Activated CD4-positive, alpha-beta memory T cell treated with anti-CD3 and anti-CD28 coated beads, Interleukin-2, amount 10 ng/mL, durations not matched to agents 7 days and 5 days (primary cell): ENCODE results near the gene MKS1. TPM values are rescaled to one million over a fixed set of nuclear protein-coding genes. Genes with fewer than 3 reads are reported as not detected.

Experiments used
- CTCF ChIA-PET: fragments of 350-600 bp; sonication (Branson Sonifier 250); formaldehyde crosslinking; loops from one replicate; lab custom pipeline; 2021; ENCODE audit warnings: antibody characterized with exemption, inconsistent platforms; lab: Charles Lee
- POLR2A ChIA-PET: fragments of 350-600 bp; sonication (Branson Sonifier 250); formaldehyde crosslinking; loops from one replicate; lab custom pipeline; 2021; ENCODE audit warnings: antibody characterized with exemption; lab: Charles Lee
- DNase-seq: peaks from one replicate; pipeline ENCODE4 v3.0.0-alpha.2; 2020
- H3K27ac Mint-ChIP-seq: one replicate; pipeline ENCODE4 v1.8.0; 2021; ENCODE audit warnings: mild to moderate bottlenecking, mixed read lengths
- H3K27me3 Mint-ChIP-seq: one replicate; pipeline ENCODE4 v1.8.0; 2021; ENCODE audit warnings: mixed read lengths
- H3K36me3 Mint-ChIP-seq: one replicate; pipeline ENCODE4 v1.8.0; 2021; ENCODE audit warnings: low read depth, mixed read lengths
- H3K4me1 Mint-ChIP-seq: one replicate; pipeline ENCODE4 v1.8.0; 2021; ENCODE audit warnings: mixed read lengths
- H3K4me3 Mint-ChIP-seq: one replicate; pipeline ENCODE4 v1.8.0; 2021; ENCODE audit warnings: mild to moderate bottlenecking, mixed read lengths
- H3K9me3 Mint-ChIP-seq: one replicate; pipeline ENCODE4 v1.8.0; 2021; ENCODE audit warnings: mixed read lengths
- total RNA-seq, 2 experiments: library from RNA; stranded (reverse); gene quantifications; one replicate each; pipeline ENCODE4 v1.2.3, GENCODE V29; 2021

The MKS1 gene
- total RNA-seq, 2 experiments from 2014 or later = 18.7 to 19.8 TPM

- CTCF ChIA-PET = interaction anchor here (0.8 to 4.2 kb wide), 2 partner anchors 12 to 27 kb away, joined by 3 to 28 read pairs; no protein-coding TSS in a partner anchor
- no peaks in the 10 kb centered on the region for H3K36me3 Mint-ChIP-seq
- no peak within 1 kb of the TSS for H3K4me3 Mint-ChIP-seq
Observed at GRCh38 chr17:58238147-58238634, 19.1 kb upstream of the MKS1 start, which contains the start of gene LPO. LPO (plus strand) TSS chr17:58238584; CDS start chr17:58242980, 4,396 bp downstream.

GRCh38 chr17:58236394-58236793 lies 17.3 kb upstream of the MKS1 start:
- no peak for DNase-seq
- H3K27me3 Mint-ChIP-seq = peaks cover 66% of the 10 kb centered on the region
- CTCF ChIA-PET = interaction anchor here (1.1 to 4.2 kb wide), 3 partner anchors 13 to 37 kb away, joined by 5 to 28 read pairs (median 5); no protein-coding TSS in a partner anchor
- H3K4me1 Mint-ChIP-seq = peaks cover 8% of the 10 kb centered on the region
- no peaks in the 10 kb centered on the region for H3K36me3 Mint-ChIP-seq
- no peak overlapping the region for H3K4me3 Mint-ChIP-seq
- H3K27ac Mint-ChIP-seq = no peak overlapping the region
- H3K9me3 Mint-ChIP-seq = no peaks in the 10 kb centered on the region
- POLR2A ChIA-PET = interaction anchor here (1.5 kb wide), 1 partner anchor 8 kb away, joined by 3 read pairs; no protein-coding TSS in a partner anchor

More at GRCh38 chr17:58238147-58238634, 19.1 kb upstream of the MKS1 start, which contains the start of gene LPO:
- H3K9me3 Mint-ChIP-seq = no peaks in the 10 kb centered on the region
- peaks cover 69% of the 10 kb centered on the region for H3K27me3 Mint-ChIP-seq
- no peak within 1 kb of the TSS for H3K27ac Mint-ChIP-seq
- no peak for DNase-seq
- no peaks in the 10 kb centered on the region for H3K4me1 Mint-ChIP-seq
- POLR2A ChIA-PET = interaction anchor here (0.9 to 1.5 kb wide), 2 partner anchors 9 to 10 kb away, joined by 3 read pairs; no protein-coding TSS in a partner anchor

- DNase-seq = no peak
- Mint-ChIP-seq H3K36me3 (no peaks in the 10 kb centered on the region), H3K4me1 (peaks cover 8% of the 10 kb centered on the region), H3K27me3 (peaks cover 67% of the 10 kb centered on the region), H3K4me3 (no peak overlapping the region), H3K27ac (no peak overlapping the region), H3K9me3 (no peaks in the 10 kb centered on the region)
- ChIA-PET POLR2A (no interaction called here), CTCF (interaction anchor here (1.6 to 4.2 kb wide), 2 partner anchors 14 to 18 kb away, joined by 5 to 28 read pairs; no protein-coding TSS in a partner anchor)
Observed at GRCh38 chr17:58235821-58236220, 16.8 kb upstream of the MKS1 start.

- Mint-ChIP-seq H3K27me3 (peaks cover 58% of the 10 kb centered on the region), H3K4me1 (peaks cover 8% of the 10 kb centered on the region), H3K9me3 (no peaks in the 10 kb centered on the region), H3K27ac (no peak overlapping the region), H3K36me3 (no peaks in the 10 kb centered on the region), H3K4me3 (no peak overlapping the region)
- CTCF ChIA-PET = interaction anchor here (1.0 kb wide), 1 partner anchor 14 kb away, joined by 5 read pairs; no protein-coding TSS in a partner anchor
- POLR2A ChIA-PET = no interaction called here
- DNase-seq = no peak
Observed at GRCh38 chr17:58234512-58234911, 15.5 kb upstream of the MKS1 start.

GRCh38 chr17:58233543-58233942 lies 14.5 kb upstream of the MKS1 start:
- no peaks in the 10 kb centered on the region for H3K9me3 Mint-ChIP-seq
- POLR2A ChIA-PET = no interaction called here
- CTCF ChIA-PET = interaction anchor here (1.5 kb wide), 1 partner anchor 16 kb away, joined by 4 read pairs; no protein-coding TSS in a partner anchor

GRCh38 chr17:58232707-58233156 lies 13.7 kb upstream of the MKS1 start:
- no peak for DNase-seq
- Mint-ChIP-seq H3K27ac (no peak overlapping the region), H3K4me3 (no peak overlapping the region), H3K36me3 (no peaks in the 10 kb centered on the region), H3K4me1 (peaks cover 8% of the 10 kb centered on the region), H3K27me3 (peaks cover 59% of the 10 kb centered on the region), H3K9me3 (no peaks in the 10 kb centered on the region)
- ChIA-PET POLR2A (no interaction called here), CTCF (interaction anchor here (0.6 to 1.5 kb wide), 3 partner anchors 13 to 217 kb away, joined by 3 to 4 read pairs (median 4); partner anchors contain the start of gene MKS1)

More at GRCh38 chr17:58233543-58233942, 14.5 kb upstream of the MKS1 start:
- Mint-ChIP-seq H3K36me3 (no peaks in the 10 kb centered on the region), H3K27ac (no peak overlapping the region), H3K4me1 (peaks cover 8% of the 10 kb centered on the region), H3K27me3 (peaks cover 57% of the 10 kb centered on the region), H3K4me3 (no peak overlapping the region)
- DNase-seq = no peak

- Mint-ChIP-seq H3K4me1 (peaks cover 8% of the 10 kb centered on the region), H3K4me3 (no peak overlapping the region), H3K9me3 (no peaks in the 10 kb centered on the region), H3K27me3 (peaks cover 56% of the 10 kb centered on the region), H3K36me3 (no peaks in the 10 kb centered on the region), H3K27ac (no peak overlapping the region)
- POLR2A ChIA-PET = interaction anchor here (1.8 kb wide), 1 partner anchor 13 kb away, joined by 9 read pairs; the partner anchor contains the start of gene MKS1
- CTCF ChIA-PET = interaction anchor here (0.6 to 1.1 kb wide), 2 partner anchors 12 to 213 kb away, joined by 3 to 4 read pairs; partner anchors contain the start of gene MKS1
- DNase-seq = no peak
Observed at GRCh38 chr17:58231641-58232040, 12.6 kb upstream of the MKS1 start.

- POLR2A ChIA-PET = interaction anchor here (1.8 kb wide), 1 partner anchor 11 kb away, joined by 9 read pairs; the partner anchor contains the start of gene MKS1
- DNase-seq = no peak
Observed at GRCh38 chr17:58229881-58230280, 10.8 kb upstream of the MKS1 start.

GRCh38 chr17:58229384-58229783 lies 10.3 kb upstream of the MKS1 start:
- Mint-ChIP-seq H3K9me3 (no peaks in the 10 kb centered on the region), H3K27me3 (peaks cover 43% of the 10 kb centered on the region), H3K27ac (no peak overlapping the region), H3K4me1 (peaks cover 9% of the 10 kb centered on the region), H3K4me3 (no peak overlapping the region), H3K36me3 (no peaks in the 10 kb centered on the region)
- no peak for DNase-seq
- CTCF ChIA-PET = no interaction called here
- POLR2A ChIA-PET = interaction anchor here (0.6 to 1.4 kb wide), 3 partner anchors 9 to 779 kb away, joined by 3 to 5 read pairs (median 3); partner anchors contain the start of genes LPO and MKS1

More at GRCh38 chr17:58229881-58230280, 10.8 kb upstream of the MKS1 start:
- Mint-ChIP-seq H3K9me3 (no peaks in the 10 kb centered on the region), H3K4me1 (peaks cover 8% of the 10 kb centered on the region), H3K27ac (no peak overlapping the region), H3K4me3 (no peak overlapping the region), H3K27me3 (peaks cover 45% of the 10 kb centered on the region), H3K36me3 (no peaks in the 10 kb centered on the region)
- CTCF ChIA-PET = no interaction called here

GRCh38 chr17:58228679-58229078 lies 9.6 kb upstream of the MKS1 start:
- POLR2A ChIA-PET = interaction anchor here (0.8 to 1.4 kb wide), 3 partner anchors 9 to 27 kb away, joined by 3 to 5 read pairs (median 4); partner anchors contain the start of genes LPO and MKS1
- H3K27ac Mint-ChIP-seq = no peak overlapping the region
- CTCF ChIA-PET = interaction anchor here (1.5 kb wide), 1 partner anchor 29 kb away, joined by 3 read pairs; no protein-coding TSS in a partner anchor
- no peak for DNase-seq
- peaks cover 43% of the 10 kb centered on the region for H3K27me3 Mint-ChIP-seq
- no peaks in the 10 kb centered on the region for H3K9me3 Mint-ChIP-seq
- H3K4me1 Mint-ChIP-seq = peaks cover 13% of the 10 kb centered on the region
- H3K4me3 Mint-ChIP-seq = no peak overlapping the region
- no peaks in the 10 kb centered on the region for H3K36me3 Mint-ChIP-seq

- no peaks in the 10 kb centered on the region for H3K36me3 Mint-ChIP-seq
- no peak overlapping the region for H3K27ac Mint-ChIP-seq
- DNase-seq = no peak
- H3K9me3 Mint-ChIP-seq = no peaks in the 10 kb centered on the region
- POLR2A ChIA-PET = interaction anchor here (0.8 to 1.0 kb wide), 2 partner anchors 9 to 26 kb away, joined by 3 to 4 read pairs; no protein-coding TSS in a partner anchor
- CTCF ChIA-PET = interaction anchor here (1.0 to 1.5 kb wide), 2 partner anchors 28 to 106 kb away, joined by 3 read pairs; no protein-coding TSS in a partner anchor
- H3K27me3 Mint-ChIP-seq = peaks cover 41% of the 10 kb centered on the region
- peaks cover 12% of the 10 kb centered on the region for H3K4me1 Mint-ChIP-seq
- H3K4me3 Mint-ChIP-seq = no peak overlapping the region
Observed at GRCh38 chr17:58227733-58228132, 8.7 kb upstream of the MKS1 start.

- Mint-ChIP-seq H3K4me3 (no peak overlapping the region), H3K36me3 (no peaks in the 10 kb centered on the region), H3K27me3 (peaks cover 27% of the 10 kb centered on the region), H3K27ac (no peak overlapping the region), H3K4me1 (peaks cover 15% of the 10 kb centered on the region), H3K9me3 (no peaks in the 10 kb centered on the region)
- POLR2A ChIA-PET = interaction anchor here (1.1 kb wide), 1 partner anchor 24 kb away, joined by 3 read pairs; no protein-coding TSS in a partner anchor
- CTCF ChIA-PET = interaction anchor here (0.8 to 0.9 kb wide), 2 partner anchors 26 to 193 kb away, joined by 3 read pairs; partner anchors contain the start of gene RNF43
- no peak for DNase-seq
Observed at GRCh38 chr17:58224315-58224714, 5.3 kb upstream of the MKS1 start.
